KOPT-K1 (cell line): ENCODE data around the gene AFF3.
"Not testable (repeated sequence)": the region's sequence is repeated elsewhere in the genome, so short reads cannot be mapped to it uniquely, and the experiment has no call there.

ENCODE experiments used
- H3K27ac ChIP-seq: fragments of 200-600 bp; sonication (generic); 2 replicates; pipeline ENCODE4 v1.5.1; 2016; ENCODE audit warnings: antibody characterized with exemption, mild to moderate bottlenecking, low read depth, low read length; ENCODE audit not compliant: poor library complexity, severe bottlenecking
- H3K36me3 ChIP-seq: fragments of 200-600 bp; sonication (generic); 2 replicates; pipeline ENCODE4 v1.5.1; 2017; ENCODE audit warnings: antibody characterized with exemption, mild to moderate bottlenecking, low read length, moderate library complexity; ENCODE audit not compliant: insufficient read depth
- H3K9me3 ChIP-seq: fragments of 200-600 bp; sonication (generic); 2 replicates; pipeline ENCODE4 v1.5.1; 2017; ENCODE audit warnings: antibody characterized with exemption, low read length, mild to moderate bottlenecking; ENCODE audit not compliant: insufficient read depth, poor library complexity, severe bottlenecking

AFF3 gene

GRCh38 chr2:100136310-100136709 lies 6.1 kb downstream of the AFF3 start:
- Histone ChIP-seq H3K36me3 (0 out of 2 replicates have a peak, but pooled peaks cover 4% of the 10 kb centered on the region), H3K27ac (no peak overlapping the region), H3K9me3 (no peaks in the 10 kb centered on the region)

DNA sequence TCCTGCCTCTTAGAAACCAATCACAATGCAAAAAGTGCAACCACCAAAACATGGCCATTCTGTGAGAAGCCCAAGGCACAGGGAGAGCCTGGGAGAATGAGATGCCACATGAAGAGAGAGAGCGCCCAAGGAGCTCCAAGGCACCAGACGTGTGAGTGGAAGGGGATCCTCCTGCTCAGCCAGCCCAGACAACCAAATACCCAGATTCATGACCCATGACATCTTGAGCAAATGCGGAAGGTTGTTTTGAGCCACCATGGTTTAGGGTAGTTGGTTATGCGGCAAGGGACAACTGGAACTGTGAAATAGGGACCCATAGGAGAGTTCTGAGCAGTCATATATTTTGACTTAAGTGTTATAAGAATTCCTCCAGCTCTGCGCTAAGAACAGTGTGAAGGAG lies 7.0 kb downstream of the AFF3 start:
- H3K36me3 ChIP-seq = 0 out of 2 replicates have a peak, but pooled peaks cover 5% of the 10 kb centered on the region
- no peaks in the 10 kb centered on the region for H3K9me3 ChIP-seq
- H3K27ac ChIP-seq = no peak overlapping the region

DNA sequence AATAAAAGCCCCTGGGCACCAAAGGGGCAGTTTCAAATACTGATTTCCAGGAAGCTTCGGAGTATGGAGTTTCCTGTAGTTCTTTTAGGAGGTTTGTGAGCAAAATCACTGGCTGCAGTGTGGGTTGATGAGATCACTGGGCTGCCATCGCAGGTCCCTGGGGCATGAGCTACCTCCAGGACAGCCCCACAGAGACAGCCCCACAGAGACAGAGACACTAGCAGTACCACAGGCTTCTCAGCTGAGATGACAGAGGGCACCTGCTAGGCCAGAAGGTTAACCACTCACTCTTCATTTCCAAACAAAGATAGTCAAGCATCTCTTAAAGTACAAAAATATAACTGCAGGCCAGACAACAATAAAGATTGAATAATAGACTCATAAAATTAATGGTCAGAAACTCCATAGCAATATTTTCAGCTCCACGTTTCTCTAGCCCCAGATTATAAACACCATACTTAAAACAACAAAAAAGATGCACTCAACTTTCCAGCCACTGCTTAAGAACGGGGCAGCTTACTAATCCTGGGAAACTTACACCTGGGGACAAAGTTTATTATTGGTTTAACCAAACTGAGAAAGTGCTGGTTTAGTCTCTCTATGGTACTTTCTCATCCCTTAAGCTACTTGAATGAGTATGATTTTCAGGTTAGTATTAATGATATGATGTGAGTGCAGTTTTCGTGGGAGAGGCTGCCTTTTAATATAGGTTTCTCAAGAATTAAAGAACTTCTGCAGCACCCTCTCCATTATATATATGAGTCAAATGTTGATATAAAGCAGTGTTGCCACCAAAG lies 11.6 kb downstream of the AFF3 start:
- Histone ChIP-seq H3K27ac (no peak overlapping the region), H3K9me3 (no peaks in the 10 kb centered on the region), H3K36me3 (peaks cover 35% of the 10 kb centered on the region)

GRCh38 chr2:100126897-100127401 lies 15.4 kb downstream of the AFF3 start:
- Histone ChIP-seq H3K9me3 (peaks cover 29% of the 10 kb centered on the region), H3K36me3 (peaks cover 62% of the 10 kb centered on the region), H3K27ac (no peak overlapping the region)

DNA sequence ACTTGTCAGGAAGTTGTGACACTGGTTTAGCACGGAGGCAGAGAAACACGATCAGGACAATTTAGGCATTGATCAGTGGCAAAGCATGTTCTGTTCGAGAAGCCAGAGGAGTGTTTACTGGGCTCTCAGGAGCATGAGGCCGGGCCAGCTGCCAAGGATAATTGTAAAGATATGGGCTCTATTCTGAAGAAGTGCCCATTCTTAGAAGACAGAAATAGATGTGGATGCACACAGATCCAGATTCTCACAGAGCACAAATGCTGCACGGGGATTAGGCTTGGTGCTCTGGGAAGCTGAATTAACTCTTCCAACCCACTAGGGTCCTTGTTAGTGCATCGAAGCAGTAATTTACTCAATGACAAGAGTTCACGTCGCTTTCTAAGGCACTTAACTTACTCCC lies 16.2 kb downstream of the AFF3 start:
- Histone ChIP-seq H3K27ac (no peak overlapping the region), H3K36me3 (peaks cover 66% of the 10 kb centered on the region), H3K9me3 (peaks cover 29% of the 10 kb centered on the region)

DNA sequence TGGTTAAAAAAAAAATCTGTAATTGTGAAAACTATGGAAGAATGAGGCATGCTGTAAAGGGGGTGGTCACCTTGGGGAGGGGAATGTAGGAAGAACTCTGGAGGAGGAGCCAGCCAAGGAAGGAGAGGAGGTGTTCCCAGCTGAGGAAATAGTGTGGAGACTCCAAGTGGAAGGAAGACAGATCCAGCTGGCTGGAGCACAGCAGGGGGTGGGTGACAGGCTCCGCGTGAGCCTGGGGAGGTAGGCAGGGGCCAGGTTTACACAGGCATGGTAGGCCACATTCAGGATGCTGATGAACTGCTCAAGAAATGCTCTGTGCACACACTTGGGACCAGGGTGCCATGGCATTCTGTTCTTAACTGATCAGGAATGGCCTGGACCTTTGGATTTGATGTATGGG lies 16.8 kb downstream of the AFF3 start:
- Histone ChIP-seq H3K27ac (no peak overlapping the region), H3K9me3 (peaks cover 29% of the 10 kb centered on the region), H3K36me3 (peaks cover 72% of the 10 kb centered on the region)

DNA sequence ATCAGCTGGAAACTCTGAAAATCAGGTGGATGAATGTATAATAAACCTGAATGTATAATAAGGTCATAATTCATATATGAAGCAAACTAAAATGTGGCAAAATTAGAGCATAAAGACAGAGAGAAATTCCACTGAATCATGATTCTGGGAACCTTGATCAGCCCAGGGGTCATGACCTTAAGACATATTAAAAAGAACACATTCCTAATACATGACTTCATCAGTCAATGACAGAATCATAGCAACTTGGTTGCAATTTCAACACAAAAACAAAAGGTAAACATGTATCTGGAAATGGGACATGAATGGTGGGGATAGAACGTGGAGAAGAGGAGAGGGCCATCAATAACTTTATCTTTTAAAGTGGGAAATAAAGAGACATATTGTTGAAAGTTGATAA lies 17.6 kb downstream of the AFF3 start:
- peaks cover 73% of the 10 kb centered on the region for H3K36me3 ChIP-seq
- peaks cover 29% of the 10 kb centered on the region for H3K9me3 ChIP-seq
- H3K27ac ChIP-seq = no peak overlapping the region

- Histone ChIP-seq H3K27ac (no peak overlapping the region), H3K36me3 (peaks cover 76% of the 10 kb centered on the region), H3K9me3 (peaks cover 61% of the 10 kb centered on the region)
These were observed 21.2 kb downstream of the AFF3 start for GRCh38 chr2:100121124-100121718.

GRCh38 chr2:100119235-100119634 lies 23.2 kb downstream of the AFF3 start:
- Histone ChIP-seq H3K9me3 (peaks cover 51% of the 10 kb centered on the region), H3K36me3 (peaks cover 56% of the 10 kb centered on the region)

GRCh38 chr2:100113990-100114433 lies 28.4 kb downstream of the AFF3 start:
- Histone ChIP-seq H3K27ac (peak overlapping the region; percentile 72), H3K36me3 (peaks cover 25% of the 10 kb centered on the region), H3K9me3 (peaks cover 32% of the 10 kb centered on the region)

More at GRCh38 chr2:100119235-100119634, 23.2 kb downstream of the AFF3 start:
- H3K27ac ChIP-seq = no peak overlapping the region

DNA sequence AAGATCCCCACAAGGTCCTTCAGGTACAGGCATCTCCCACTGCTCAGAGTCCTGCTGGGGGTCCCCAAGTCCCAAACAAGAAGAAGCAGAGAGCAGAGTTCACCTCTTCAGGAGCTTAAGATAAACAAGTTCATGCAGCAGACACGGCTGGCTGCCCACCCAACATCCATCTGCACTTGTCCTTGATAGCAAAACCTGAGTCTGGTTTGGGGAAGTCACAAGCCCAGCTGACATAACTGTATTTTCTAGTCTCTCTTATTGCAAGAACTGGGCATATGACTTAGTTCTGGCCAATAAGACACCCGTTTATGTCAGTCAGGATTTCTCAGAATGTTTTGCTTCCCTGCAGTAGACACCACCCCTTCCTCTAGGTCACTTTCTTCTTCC lies 31.8 kb downstream of the AFF3 start:
- Histone ChIP-seq H3K36me3 (peaks cover 6% of the 10 kb centered on the region; the same call in 1 of the 2 replicates), H3K9me3 (no peaks in the 10 kb centered on the region), H3K27ac (no peak overlapping the region)

DNA sequence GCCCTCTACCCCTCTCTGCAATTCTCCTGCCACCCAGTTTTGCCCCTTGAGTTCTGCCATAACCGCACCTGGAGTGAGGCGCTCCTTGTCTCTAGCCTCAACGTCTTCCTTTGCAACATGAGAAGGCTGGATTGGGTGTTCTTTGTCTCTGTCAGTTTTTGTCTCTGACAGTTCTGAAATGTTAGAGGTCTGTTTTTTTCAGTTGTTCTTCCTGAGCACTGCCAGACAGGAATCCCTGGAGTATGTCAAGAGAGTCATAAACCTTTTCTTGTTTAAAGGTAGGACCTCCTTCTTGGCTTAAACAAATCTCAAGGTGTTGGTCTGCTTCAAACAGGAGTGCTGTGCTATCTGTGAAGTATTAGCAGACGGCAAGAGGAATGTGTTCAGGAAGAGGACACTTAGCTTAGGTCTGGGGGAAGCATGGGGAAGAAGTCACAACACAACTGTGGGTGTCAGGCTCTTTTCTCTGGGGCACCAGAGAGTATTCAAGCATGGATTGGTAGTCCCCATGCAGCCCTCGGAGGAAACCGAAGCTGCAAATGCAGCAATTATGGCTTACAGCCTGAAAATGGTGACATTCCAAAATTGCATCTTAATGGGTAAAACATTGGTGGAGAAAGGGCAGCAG lies 32.3 kb downstream of the AFF3 start:
- Histone ChIP-seq H3K9me3 (no peaks in the 10 kb centered on the region), H3K36me3 (peaks cover 6% of the 10 kb centered on the region; the same call in 1 of the 2 replicates), H3K27ac (no peak overlapping the region)

GRCh38 chr2:100108648-100109020 lies 33.8 kb downstream of the AFF3 start:
- not testable (repeated sequence) for H3K36me3 ChIP-seq, H3K9me3 ChIP-seq, H3K27ac ChIP-seq

- no peak overlapping the region for H3K27ac ChIP-seq
- H3K9me3 ChIP-seq = no peaks in the 10 kb centered on the region
- peaks cover 6% of the 10 kb centered on the region; the same call in 1 of the 2 replicates for H3K36me3 ChIP-seq
These were observed 34.3 kb downstream of the AFF3 start for GRCh38 chr2:100107906-100108647.

DNA sequence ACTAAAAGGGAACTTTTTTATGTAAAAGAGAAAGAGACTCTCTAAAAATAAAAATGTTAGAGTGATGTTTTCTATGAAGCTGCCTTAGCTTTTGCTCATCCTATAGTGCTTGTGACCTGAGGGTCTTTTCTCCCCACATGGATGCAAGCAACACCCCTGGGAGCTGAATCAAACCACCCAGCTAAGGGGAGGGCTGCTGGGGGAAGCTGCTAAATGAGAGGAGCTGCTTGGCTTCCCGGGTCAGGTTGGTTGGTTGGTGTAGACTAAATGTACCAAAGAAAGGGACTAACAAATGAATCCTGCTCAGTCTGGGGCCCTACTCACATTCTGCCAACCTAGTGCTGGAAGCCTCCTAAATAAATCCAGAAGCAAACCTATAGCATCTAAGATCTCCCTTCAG lies 35.0 kb downstream of the AFF3 start:
- peaks cover 6% of the 10 kb centered on the region; the same call in 1 of the 2 replicates for H3K36me3 ChIP-seq

More for the DNA sequence above, 35.0 kb downstream of the AFF3 start:
- Histone ChIP-seq H3K9me3 (no peaks in the 10 kb centered on the region), H3K27ac (no peak overlapping the region)
